Measurements from ENCODE around the gene RTF2.

RTF2 gene, protein sequence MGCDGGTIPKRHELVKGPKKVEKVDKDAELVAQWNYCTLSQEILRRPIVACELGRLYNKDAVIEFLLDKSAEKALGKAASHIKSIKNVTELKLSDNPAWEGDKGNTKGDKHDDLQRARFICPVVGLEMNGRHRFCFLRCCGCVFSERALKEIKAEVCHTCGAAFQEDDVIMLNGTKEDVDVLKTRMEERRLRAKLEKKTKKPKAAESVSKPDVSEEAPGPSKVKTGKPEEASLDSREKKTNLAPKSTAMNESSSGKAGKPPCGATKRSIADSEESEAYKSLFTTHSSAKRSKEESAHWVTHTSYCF

GRCh38 chr20:56468316-56469076 lies at the start of gene RTF2:
Gene RTF2, plus strand, starts transcription at chr20:56468627. Its CDS starts 71 bp downstream, at chr20:56468698.
- in situ Hi-C loops (cut with MboI; ENCODE audit: low sequenced_read_pairs): no loop called here

GRCh38 chr20:56420028-56420427 lies 48.4 kb upstream of the RTF2 start:
- in situ Hi-C loops (cut with MboI; ENCODE audit: low sequenced_read_pairs): no loop called here

DNA sequence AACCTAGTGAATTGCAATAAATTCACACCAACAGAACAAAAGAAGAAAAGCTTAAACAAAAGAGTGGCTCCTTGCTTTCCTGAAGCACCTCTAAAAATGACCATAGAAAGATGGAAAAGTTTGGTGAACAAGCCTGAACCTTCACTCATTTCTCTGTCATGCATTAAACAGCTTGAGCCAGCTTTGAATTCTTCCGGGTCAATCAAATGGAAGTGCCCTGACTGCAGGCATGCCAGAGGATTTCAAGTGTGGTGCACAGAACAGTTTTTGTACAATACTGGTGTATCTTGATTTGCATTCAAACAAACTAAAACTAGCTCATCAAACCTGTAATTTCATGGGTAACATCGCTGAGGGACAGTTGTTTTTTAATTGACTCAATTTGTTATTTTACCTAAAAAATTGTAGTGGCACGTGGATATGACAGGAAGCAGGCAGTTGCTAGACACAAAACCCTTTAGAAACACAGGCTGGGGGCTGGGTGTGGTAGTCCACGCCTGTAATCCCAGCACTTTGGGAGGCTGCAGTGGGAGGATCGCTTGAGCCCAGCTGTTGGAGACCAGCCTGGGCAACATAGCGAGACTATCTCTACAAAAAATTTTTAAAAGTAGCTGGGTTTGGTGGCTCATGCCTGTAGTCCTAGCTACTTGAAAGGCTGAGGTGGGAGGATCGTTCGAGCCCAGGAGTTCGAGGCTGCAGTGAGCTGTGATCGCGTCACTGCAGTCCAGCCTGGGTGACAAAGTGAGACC lies 47.3 kb upstream of the RTF2 start:
- in situ Hi-C loops (cut with MboI; ENCODE audit: low sequenced_read_pairs): no loop called here

DNA sequence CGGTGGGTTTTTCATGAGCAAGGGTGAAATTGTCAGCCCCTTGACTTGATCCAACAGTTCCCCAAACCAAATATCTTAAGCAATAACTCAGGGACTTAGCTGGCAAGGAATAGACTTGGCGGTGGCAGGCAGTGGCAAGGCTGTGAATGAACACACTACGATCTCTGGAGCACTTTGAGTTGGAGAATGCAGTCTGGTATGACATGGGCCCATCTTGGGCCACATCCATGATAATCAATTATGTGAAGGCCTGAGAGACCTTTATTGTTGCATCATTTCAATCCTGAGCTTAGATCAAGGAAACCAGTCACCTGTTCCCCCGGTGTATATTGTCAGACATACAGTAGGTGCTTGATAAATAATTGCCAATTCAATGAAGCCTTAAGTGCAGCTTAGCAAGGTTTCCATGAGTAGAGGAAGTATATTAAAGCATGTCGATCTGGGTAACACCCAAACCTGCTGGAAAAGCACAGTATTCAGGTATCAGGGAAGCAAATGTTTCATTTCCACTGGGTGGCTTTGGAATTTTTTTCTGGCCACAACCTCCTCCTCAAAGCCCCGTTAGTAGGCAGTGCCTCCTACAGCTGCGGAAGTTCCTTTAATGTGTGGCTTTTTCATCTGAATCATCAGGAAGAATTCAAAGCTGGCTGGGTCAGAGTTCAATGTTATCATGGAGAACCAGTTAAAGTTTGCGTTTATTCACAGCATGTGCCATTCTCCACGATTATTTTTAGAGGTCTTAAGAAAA lies 46.2 kb upstream of the RTF2 start:
- in situ Hi-C loops (cut with MboI; ENCODE audit: low sequenced_read_pairs): no loop called here

- in situ Hi-C loops (cut with MboI; ENCODE audit: low sequenced_read_pairs): no loop called here
Observed at GRCh38 chr20:56422824-56423189, 45.6 kb upstream of the RTF2 start.

DNA sequence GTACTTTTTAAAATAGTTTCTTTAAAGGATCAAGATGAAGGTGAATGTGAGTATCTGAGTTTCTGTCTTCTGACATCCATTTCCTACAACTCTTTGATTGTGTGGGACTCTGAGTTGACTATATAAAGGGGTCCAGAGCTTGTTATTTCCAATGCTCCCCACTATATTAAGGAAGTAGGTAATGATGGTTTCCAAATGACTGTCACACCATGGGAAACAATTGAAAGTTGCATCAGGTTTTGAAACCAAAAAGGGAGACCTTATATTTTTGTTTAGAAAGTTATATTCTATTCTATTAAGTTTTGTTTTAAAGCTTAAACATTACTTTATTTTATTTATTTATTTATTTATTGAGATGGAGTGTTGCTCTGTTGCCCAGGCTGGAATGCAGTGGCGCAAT lies 45.2 kb upstream of the RTF2 start:
- in situ Hi-C loops (cut with MboI; ENCODE audit: low sequenced_read_pairs): no loop called here

DNA sequence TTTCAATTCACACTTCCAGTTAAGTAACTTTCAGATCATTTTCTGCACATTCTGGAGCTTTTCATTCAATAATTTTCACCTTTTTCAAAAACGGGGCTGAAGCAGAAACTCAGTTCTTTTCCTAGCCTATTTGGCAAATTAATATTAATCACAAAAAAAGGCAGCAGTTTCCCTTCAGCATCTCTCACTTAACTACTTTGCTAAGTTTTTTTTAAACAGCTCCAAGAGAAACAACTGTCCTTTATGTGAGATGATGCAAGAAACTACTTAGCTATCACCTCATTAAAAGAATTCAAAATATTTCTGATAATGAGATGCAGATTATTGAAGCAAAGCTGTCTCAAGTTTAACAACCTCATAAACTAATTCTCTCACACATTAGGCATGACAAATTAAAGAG lies 44.5 kb upstream of the RTF2 start:
- in situ Hi-C loops (cut with MboI; ENCODE audit: low sequenced_read_pairs): no loop called here

GRCh38 chr20:56424931-56425330 lies 43.5 kb upstream of the RTF2 start:
- in situ Hi-C loops (cut with MboI; ENCODE audit: low sequenced_read_pairs): no loop called here

DNA sequence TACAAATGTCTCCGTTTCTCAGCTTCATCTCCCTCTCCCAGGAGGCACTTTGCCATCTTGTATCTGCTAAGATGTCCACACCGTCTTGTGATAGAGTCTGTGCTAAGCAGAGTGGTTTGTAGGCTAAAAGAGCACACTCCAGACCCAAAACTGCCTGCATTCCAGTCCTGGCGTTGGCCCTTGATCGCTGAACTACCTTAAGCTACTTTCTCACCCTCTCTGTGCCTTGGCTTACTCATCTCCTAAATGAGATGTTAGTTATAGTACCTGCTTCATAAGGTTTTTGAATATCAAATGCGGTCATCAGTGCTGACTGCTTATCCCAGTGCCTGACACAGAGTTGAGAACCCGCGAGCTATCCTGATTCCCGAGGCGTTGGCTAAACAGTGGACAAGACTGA lies 42.4 kb upstream of the RTF2 start:
- in situ Hi-C loops (cut with MboI; ENCODE audit: low sequenced_read_pairs): no loop called here

- in situ Hi-C loops (cut with MboI; ENCODE audit: low sequenced_read_pairs): no loop called here
Observed at GRCh38 chr20:56426926-56427325, 41.5 kb upstream of the RTF2 start.

DNA sequence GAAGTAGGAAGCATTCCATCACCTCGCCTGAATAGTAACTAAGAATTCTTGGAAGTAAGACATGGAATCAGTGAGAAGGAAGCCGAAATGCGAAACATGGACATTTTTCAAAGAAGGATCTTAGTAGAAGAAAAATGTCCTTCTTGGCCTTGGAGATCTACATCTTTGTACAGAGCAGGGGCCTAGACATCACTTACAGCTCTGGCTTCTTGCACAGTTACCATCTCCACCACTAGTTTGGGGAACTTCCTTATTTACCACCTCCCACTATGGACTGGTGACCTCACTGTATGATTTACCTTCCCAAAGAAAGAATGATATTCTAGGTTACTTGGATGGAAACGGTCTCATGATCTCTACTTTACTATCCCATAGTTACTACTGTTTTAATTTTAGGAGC lies 40.6 kb upstream of the RTF2 start:
- in situ Hi-C loops (cut with MboI; ENCODE audit: low sequenced_read_pairs): no loop called here

DNA sequence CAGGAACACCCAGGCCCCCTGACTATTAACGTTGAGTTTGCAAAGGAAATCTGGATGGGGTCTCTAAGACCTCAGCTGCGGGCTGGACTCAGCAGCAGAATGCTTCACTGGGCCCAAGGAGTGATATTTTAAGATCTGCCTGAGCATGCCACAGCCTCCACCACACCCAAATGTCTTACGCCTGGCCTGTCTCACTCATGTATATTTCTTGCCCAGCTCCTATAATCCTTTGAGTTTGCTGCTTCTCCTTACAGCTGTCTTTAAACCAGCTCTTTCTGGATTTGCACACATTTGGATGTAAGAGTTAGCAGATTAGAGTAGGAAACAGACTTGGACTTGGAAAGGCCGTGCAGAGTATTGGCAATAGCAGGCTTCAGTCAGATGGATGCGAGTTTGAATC lies 40.0 kb upstream of the RTF2 start:
- in situ Hi-C loops (cut with MboI; ENCODE audit: low sequenced_read_pairs): no loop called here

- in situ Hi-C loops (cut with MboI; ENCODE audit: low sequenced_read_pairs): no loop called here
Observed at GRCh38 chr20:56428881-56429280, 39.5 kb upstream of the RTF2 start.

- in situ Hi-C loops (cut with MboI; ENCODE audit: low sequenced_read_pairs): no loop called here
Observed at GRCh38 chr20:56429502-56429901, 38.9 kb upstream of the RTF2 start.

DNA sequence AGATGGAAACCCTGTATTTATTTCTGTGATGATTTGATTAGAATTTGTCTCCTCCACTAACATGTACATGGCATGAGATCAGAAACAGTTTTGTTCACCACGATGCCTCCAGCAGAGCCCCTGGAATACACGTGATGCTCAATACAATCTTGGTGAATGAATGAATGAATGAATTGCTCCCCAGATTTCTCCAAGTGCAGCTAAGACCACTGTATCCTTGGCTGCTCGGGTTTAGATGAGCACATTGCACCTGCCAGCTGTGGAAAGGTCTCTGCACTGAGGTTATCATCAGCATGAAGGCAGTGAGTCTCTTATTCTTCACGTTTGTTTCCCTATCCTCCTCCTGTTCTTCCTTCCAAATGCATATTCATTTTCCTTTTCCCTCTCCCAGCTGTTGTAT lies 38.5 kb upstream of the RTF2 start:
- in situ Hi-C loops (cut with MboI; ENCODE audit: low sequenced_read_pairs): loop anchor here (5.0 kb wide), 1 partner anchor 33 kb away; no protein-coding TSS in a partner anchor

GRCh38 chr20:56430461-56430860 lies 38.0 kb upstream of the RTF2 start:
- in situ Hi-C loops (cut with MboI; ENCODE audit: low sequenced_read_pairs): loop anchor here (5.0 kb wide), 1 partner anchor 33 kb away; no protein-coding TSS in a partner anchor

DNA sequence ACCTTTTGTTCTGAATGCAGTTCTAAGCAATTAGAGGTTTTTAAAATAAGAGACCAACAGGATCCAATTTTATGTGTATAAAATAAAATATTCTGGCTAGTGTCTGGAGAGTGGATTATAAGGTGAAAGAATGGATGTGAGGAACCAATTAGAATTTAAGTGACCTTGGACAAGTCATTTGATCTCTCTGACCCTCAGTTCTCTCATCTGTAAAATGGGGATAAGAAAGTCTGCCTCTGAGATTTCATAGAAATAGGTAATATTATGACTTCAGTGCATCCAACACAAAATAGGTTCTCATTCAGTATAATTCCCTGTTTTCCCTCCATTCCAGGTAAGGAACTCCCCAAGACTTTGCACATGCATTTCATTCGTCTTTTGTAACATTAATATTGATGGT lies 37.5 kb upstream of the RTF2 start:
- in situ Hi-C loops (cut with MboI; ENCODE audit: low sequenced_read_pairs): loop anchor here (5.0 kb wide), 1 partner anchor 34 kb away; no protein-coding TSS in a partner anchor

DNA sequence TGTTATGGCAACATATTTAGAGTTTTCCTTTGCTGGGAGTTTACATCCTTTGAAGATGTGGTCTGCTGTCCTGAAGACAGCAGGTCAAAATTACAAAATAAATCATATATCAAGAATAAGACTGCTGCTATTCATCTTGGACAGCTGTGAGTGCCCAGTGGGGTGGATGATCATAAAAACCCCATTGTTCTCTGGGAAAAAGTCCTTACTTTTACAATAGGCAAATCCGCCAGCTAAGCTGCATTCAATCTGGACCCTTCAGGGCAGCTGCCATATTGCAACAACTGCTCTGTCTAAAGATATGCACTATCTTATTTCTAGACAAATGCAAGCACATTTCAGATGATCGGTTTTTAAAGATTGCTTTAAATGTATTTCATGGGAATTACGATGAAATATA lies 37.0 kb upstream of the RTF2 start:
- in situ Hi-C loops (cut with MboI; ENCODE audit: low sequenced_read_pairs): loop anchor here (5.0 kb wide), 1 partner anchor 34 kb away; no protein-coding TSS in a partner anchor

- in situ Hi-C loops (cut with MboI; ENCODE audit: low sequenced_read_pairs): loop anchor here (5.0 kb wide), 1 partner anchor 36 kb away; no protein-coding TSS in a partner anchor
Observed at GRCh38 chr20:56433221-56433879, 35.1 kb upstream of the RTF2 start.

DNA sequence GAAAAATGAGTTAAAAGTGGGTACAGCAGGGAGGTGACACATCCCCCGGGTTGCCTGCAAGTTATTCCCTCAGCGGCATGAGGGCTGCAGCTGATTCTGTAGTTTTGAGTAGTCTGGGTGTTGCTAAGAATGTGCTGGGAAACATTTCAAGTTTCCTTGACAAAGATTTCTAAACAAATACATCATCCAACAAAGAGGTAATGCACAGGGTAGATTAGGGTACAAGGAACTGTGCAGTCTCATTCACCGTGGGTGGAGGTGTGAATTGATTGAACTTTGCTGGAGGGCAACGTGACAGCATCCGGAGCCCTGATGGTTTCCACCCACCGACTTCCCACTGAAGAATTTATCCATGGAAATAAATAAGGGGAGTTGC lies 34.6 kb upstream of the RTF2 start:
- in situ Hi-C loops (cut with MboI; ENCODE audit: low sequenced_read_pairs): loop anchor here (5.0 kb wide), 1 partner anchor 37 kb away; no protein-coding TSS in a partner anchor

Data from HL-60/S4 treated with phorbol 12-myristate 13-acetate at 8.2 ng/mL for 4 days and 3 days (cell line).